H1 (cell line): ENCODE results near the gene OSBPL3. TPM values are rescaled to one million over a fixed set of nuclear protein-coding genes. Genes with fewer than 3 reads are reported as not detected.

Experiments
- CTCF ChIA-PET: fragments of 300-600 bp; sonication (Branson Sonifier 250); formaldehyde crosslinking; loops from one replicate; lab custom pipeline; 2021; ENCODE audit not compliant: partially characterized antibody; lab: Charles Lee
- POLR2A ChIA-PET: fragments of 300-600 bp; sonication (Branson Sonifier 250); formaldehyde crosslinking; loops from one replicate; lab custom pipeline; 2021; ENCODE audit warnings: inconsistent platforms; ENCODE audit not compliant: partially characterized antibody; lab: Charles Lee
- DNase-seq, 2 experiments: peaks; one replicate each; pipeline versions ENCODE4 v3.0.0 to v3.0.0-alpha.2; 2010 to 2022; ENCODE audit warnings: low spot score in 2 of 2, low read depth in 1 of 2, mixed read lengths in 1 of 2
- FAIRE-seq: peaks from 2 replicates; lab custom pipeline; 2011; peaks lifted over from hg19 to GRCh38; lab: Jason Lieb, UNC
- H2AFZ ChIP-seq: 2 replicates; pipeline ENCODE4 v1.8.1; 2012; ENCODE audit warnings: low read length, inconsistent platforms
- H2AK5ac ChIP-seq: 2 replicates; pipeline ENCODE4 v1.6.1; 2013; ENCODE audit warnings: low read depth, low read length
- H2BK120ac ChIP-seq: replicated peaks from 2 replicates; pipeline ENCODE3; 2013; ENCODE audit warnings: low read depth, low read length, inconsistent platforms
- H2BK12ac ChIP-seq: 2 replicates; pipeline ENCODE4 v1.6.1; 2013; ENCODE audit warnings: low read depth, low read length
- H2BK15ac ChIP-seq: 2 replicates; pipeline ENCODE4 v1.6.1; 2013; ENCODE audit warnings: low read length
- H2BK20ac ChIP-seq: 2 replicates; pipeline ENCODE4 v1.6.1; 2013; ENCODE audit warnings: low read length
- H2BK5ac ChIP-seq: 2 replicates; pipeline ENCODE4 v1.6.1; 2013; ENCODE audit warnings: low read depth, low read length
- H3K14ac ChIP-seq: 2 replicates; pipeline ENCODE4 v1.6.1; 2013; ENCODE audit warnings: inconsistent platforms; ENCODE audit not compliant: insufficient read length
- H3K18ac ChIP-seq: 2 replicates; pipeline ENCODE4 v1.6.1; 2013; ENCODE audit warnings: low read length; ENCODE audit errors: extremely low read depth
- H3K23ac ChIP-seq: 2 replicates; pipeline ENCODE4 v1.6.1; 2013; ENCODE audit warnings: inconsistent platforms; ENCODE audit not compliant: insufficient read length
- H3K23me2 ChIP-seq: 2 replicates; pipeline ENCODE4 v1.6.1; 2013; ENCODE audit warnings: low read depth, low read length
- H3K27ac ChIP-seq: 2 replicates; pipeline ENCODE4 v1.6.1; 2011; ENCODE audit warnings: low read depth, low read length, inconsistent platforms
- H3K27me3 ChIP-seq, 4 experiments: replicated peaks in 1 of 4; 1 replicate in 1 of 4; 2 replicates in 3 of 4; pipeline versions ENCODE4 v1.6.1 to v1.8.1; 2011 to 2013; ENCODE audit warnings: low read length in 3 of 4, mild to moderate bottlenecking in 3 of 4, inconsistent platforms in 2 of 4, mixed read lengths in 2 of 4, moderate library complexity in 1 of 4; ENCODE audit not compliant: control insufficient read depth in 3 of 4, insufficient read depth in 3 of 4; ENCODE audit errors: extremely low read depth in 1 of 4
- H3K36me3 ChIP-seq, 4 experiments: 2 replicates each; pipeline versions ENCODE4 v1.6.1 to v1.8.1; 2011 to 2013; ENCODE audit warnings: mild to moderate bottlenecking in 4 of 4, low read length in 3 of 4, moderate library complexity in 2 of 4, control low read depth in 1 of 4, inconsistent platforms in 1 of 4; ENCODE audit not compliant: insufficient read depth in 4 of 4, control insufficient read depth in 2 of 4
- H3K4ac ChIP-seq: replicated peaks from 2 replicates; pipeline ENCODE3; 2013; ENCODE audit warnings: low read length, low read depth, mixed read lengths, inconsistent platforms; ENCODE audit not compliant: insufficient read length
- H3K4me1 ChIP-seq, 4 experiments: replicated peaks in 1 of 4; 1 replicate in 1 of 4; 2 replicates in 3 of 4; pipeline versions ENCODE4 v1.6.1 to v1.8.1; 2011 to 2013; ENCODE audit warnings: low read length in 3 of 4, inconsistent platforms in 2 of 4, mixed read lengths in 1 of 4; ENCODE audit not compliant: insufficient read depth in 4 of 4, control insufficient read depth in 3 of 4
- H3K4me2 ChIP-seq, 2 experiments: 2 replicates each; pipeline versions ENCODE4 v1.6.1 to v1.8.1; 2011 to 2013; ENCODE audit warnings: low read depth in 2 of 2, low read length in 2 of 2, control low read depth in 1 of 2, inconsistent platforms in 1 of 2, mild to moderate bottlenecking in 1 of 2; ENCODE audit not compliant: insufficient read depth in 1 of 2
- H3K4me3 ChIP-seq, 4 experiments: fragments of 200-600, 300-600 bp in 1 of 4; sonication (generic), shearing (Covaris generic), sonication (Bioruptor Twin) in 1 of 4; 2 replicates each; pipeline versions ENCODE4 v1.5.1 to v1.8.1; 2011 to 2016; ENCODE audit warnings: low read length in 4 of 4, low read depth in 3 of 4, control low read depth in 2 of 4, inconsistent platforms in 2 of 4, mild to moderate bottlenecking in 2 of 4, mixed read lengths in 1 of 4, moderate library complexity in 1 of 4; ENCODE audit not compliant: insufficient read depth in 2 of 4; ENCODE audit errors: extremely low read depth in 1 of 4
- H3K56ac ChIP-seq: replicated peaks from 2 replicates; pipeline ENCODE3; 2013; ENCODE audit warnings: low read depth, mild to moderate bottlenecking, mixed read lengths, low read length, inconsistent platforms; ENCODE audit not compliant: insufficient read length
- H3K79me1 ChIP-seq: 2 replicates; pipeline ENCODE4 v1.6.1; 2013; ENCODE audit warnings: low read depth, low read length, control low read depth
- H3K79me2 ChIP-seq, 2 experiments: 2 replicates each; pipeline versions ENCODE4 v1.6.1 to v1.8.1; 2012 to 2013; ENCODE audit warnings: low read length in 2 of 2, mild to moderate bottlenecking in 2 of 2, inconsistent platforms in 1 of 2; ENCODE audit not compliant: insufficient read depth in 2 of 2, control insufficient read depth in 1 of 2
- H3K9ac ChIP-seq, 4 experiments: replicated peaks in 1 of 4; 1 replicate in 1 of 4; 2 replicates in 3 of 4; pipeline versions ENCODE4 v1.6.1 to v1.8.1; 2011 to 2013; ENCODE audit warnings: low read depth in 3 of 4, low read length in 3 of 4, control low read depth in 2 of 4, mild to moderate bottlenecking in 2 of 4, moderate library complexity in 2 of 4, inconsistent platforms in 1 of 4; ENCODE audit errors: extremely low read depth in 1 of 4
- H3K9me3 ChIP-seq, 2 experiments: 2 replicates each; pipeline versions ENCODE4 v1.6.1 to v1.8.1; 2012 to 2013; ENCODE audit warnings: mild to moderate bottlenecking in 2 of 2, moderate library complexity in 2 of 2, control low read depth in 1 of 2, inconsistent platforms in 1 of 2, low read depth in 1 of 2, low read length in 1 of 2, mixed read lengths in 1 of 2; ENCODE audit not compliant: insufficient read depth in 2 of 2
- H4K20me1 ChIP-seq, 2 experiments: replicated peaks in 1 of 2; 2 replicates each; pipeline versions ENCODE3 to v1.8.1; 2011 to 2013; ENCODE audit warnings: inconsistent platforms in 2 of 2, low read length in 2 of 2, mild to moderate bottlenecking in 1 of 2; ENCODE audit not compliant: insufficient read depth in 2 of 2, control insufficient read depth in 1 of 2
- H4K5ac ChIP-seq: 2 replicates; pipeline ENCODE4 v1.6.1; 2013; ENCODE audit warnings: low read length, low read depth, mixed read lengths, inconsistent platforms; ENCODE audit not compliant: insufficient read length
- H4K8ac ChIP-seq: 2 replicates; pipeline ENCODE4 v1.8.0; 2013; ENCODE audit warnings: mild to moderate bottlenecking, moderate library complexity, low read length, inconsistent platforms; ENCODE audit not compliant: insufficient read depth; ENCODE audit errors: extremely low read depth
- H4K91ac ChIP-seq: replicated peaks from 2 replicates; pipeline ENCODE3; 2013; ENCODE audit warnings: low read length, mixed read lengths, inconsistent platforms; ENCODE audit not compliant: insufficient read length
- CBX8 ChIP-seq: fragments of 300-800, 300-1000 bp; sonication (generic); IDR thresholded peaks from 2 replicates; pipeline ENCODE4 v1.7.1; 2016; ENCODE audit warnings: low read depth, low read length, borderline replicate concordance
- CREB1 ChIP-seq: IDR thresholded peaks from 2 replicates; pipeline ENCODE4 v1.6.1; 2012; ENCODE audit warnings: inconsistent platforms
- EP300 ChIP-seq, 2 experiments: IDR thresholded peaks; 1 replicate in 1 of 2; 2 replicates in 1 of 2; pipeline ENCODE4 v1.6.1; 2011 to 2012; ENCODE audit warnings: low read depth in 2 of 2, low read length in 2 of 2, mild to moderate bottlenecking in 2 of 2, borderline replicate concordance in 1 of 2, inconsistent platforms in 1 of 2, moderate library complexity in 1 of 2
- HDAC2 ChIP-seq, 2 experiments: fragments of 300-600 bp in 1 of 2; sonication (generic) in 1 of 2; IDR thresholded peaks; 2 replicates each; pipeline ENCODE4 v1.6.1; 2011 to 2012; ENCODE audit warnings: low read depth in 2 of 2, low read length in 2 of 2, mild to moderate bottlenecking in 2 of 2, moderate library complexity in 2 of 2, borderline replicate concordance in 1 of 2, inconsistent platforms in 1 of 2
- JUND ChIP-seq: IDR thresholded peaks from 2 replicates; pipeline ENCODE4 v1.6.1; 2011; ENCODE audit warnings: mild to moderate bottlenecking, improper control_type of control experiment, low read length
- KDM4A ChIP-seq: IDR thresholded peaks from one replicate; pipeline ENCODE4 v1.7.1; 2012; ENCODE audit warnings: low read depth, mild to moderate bottlenecking, moderate library complexity, low read length, inconsistent platforms; ENCODE audit not compliant: severe bottlenecking
- PHF8 ChIP-seq: fragments of 200-600 bp; sonication (generic); conservative IDR thresholded peaks from 2 replicates; pipeline ENCODE4 v1.7.1; 2012; ENCODE audit warnings: low read depth, mild to moderate bottlenecking, inconsistent platforms, low read length, moderate library complexity
- RFX5 ChIP-seq: IDR thresholded peaks from 2 replicates; pipeline ENCODE4 v1.6.1; 2011; ENCODE audit warnings: low read depth, low read length, improper control_type of control experiment, borderline replicate concordance
- SIX5 ChIP-seq: IDR thresholded peaks from 2 replicates; pipeline ENCODE4 v1.6.1; 2011; ENCODE audit warnings: mild to moderate bottlenecking, low read depth, low read length
- SRF ChIP-seq: IDR thresholded peaks from 2 replicates; pipeline ENCODE4 v1.6.1; 2011; ENCODE audit warnings: mild to moderate bottlenecking, low read depth, low read length, moderate library complexity
- TCF12 ChIP-seq: IDR thresholded peaks from 2 replicates; pipeline ENCODE4 v1.6.1; 2011; ENCODE audit warnings: low read depth, mild to moderate bottlenecking, low read length
- WGBS, 2 experiments: shearing (Covaris generic) in 1 of 2; methylation state at CpG; one replicate each; pipeline versions ENCODE4 v1.1.6 to v1.1.7; 2013 to 2015; ENCODE audit warnings: low lambda C conversion rate in 2 of 2, mixed read lengths in 2 of 2, inconsistent platforms in 1 of 2, low coverage in 1 of 2, missing lambda C conversion rate in 1 of 2; ENCODE audit not compliant: insufficient replicate concordance in 2 of 2, insufficient coverage in 1 of 2, insufficient read length in 1 of 2; ENCODE audit errors: extremely low coverage in 1 of 2, missing lambda C conversion rate in 1 of 2; 5-methylcytosine and 5-hydroxymethylcytosine counted together
- polyA plus RNA-seq, 7 experiments: library from polyadenylated mRNA; depleted of rRNA in 3 of 7; stranded (reverse) in 5 of 7; unstranded in 2 of 7; fragments of >200 nt in 5 of 7; fragments of 200-250 nt in 2 of 7; gene quantifications; 1 replicate in 5 of 7; 2 replicates in 1 of 7; 4 replicates in 1 of 7; pipeline versions ENCODE4 v1.2.1 to v1.2.3, GENCODE V29; 2011 to 2013; ENCODE audit warnings: missing spikeins in 2 of 7, mixed read lengths in 2 of 7
- total RNA-seq: library from RNA; stranded (reverse); fragmentation: NEBNext Ultra II Directional; extraction: Animal tissue kit (Norgen Biotek cat#: 25700); gene quantifications from 2 replicates; pipeline ENCODE4 v1.2.1, GENCODE V29; 2021
- TF ChIP-seq, protein P1 (sequence below): IDR thresholded peaks from 2 replicates; pipeline ENCODE4 v1.6.1; 2011; ENCODE audit warnings: low read length, improper control_type of control experiment

Gene OSBPL3
- total and polyA plus RNA-seq, 2 of the 8 experiments (the other 6 are each of a cell fraction or from before 2014, with no cell fraction given): 2.8 to 13.9 TPM

- TF ChIP-seq TCF12 (no peak), KDM4A (no peak), CBX8 (no peak), SRF (no peak), EP300 (IDR thresholded peaks at IDR 0.05; ENCODE audit: borderline replicate concordance in 1 of 2, low read depth in 2 of 2, low read length in 2 of 2) (no peak), CREB1 (no peak), SIX5 (no peak), JUND (no peak), RFX5 (no peak), HDAC2 (IDR thresholded peaks at IDR 0.05; ENCODE audit: borderline replicate concordance in 1 of 2, low read depth in 2 of 2, low read length in 2 of 2) (no peak), PHF8 (no peak)
- TF ChIP-seq, protein P1, sequence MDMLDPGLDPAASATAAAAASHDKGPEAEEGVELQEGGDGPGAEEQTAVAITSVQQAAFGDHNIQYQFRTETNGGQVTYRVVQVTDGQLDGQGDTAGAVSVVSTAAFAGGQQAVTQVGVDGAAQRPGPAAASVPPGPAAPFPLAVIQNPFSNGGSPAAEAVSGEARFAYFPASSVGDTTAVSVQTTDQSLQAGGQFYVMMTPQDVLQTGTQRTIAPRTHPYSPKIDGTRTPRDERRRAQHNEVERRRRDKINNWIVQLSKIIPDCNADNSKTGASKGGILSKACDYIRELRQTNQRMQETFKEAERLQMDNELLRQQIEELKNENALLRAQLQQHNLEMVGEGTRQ: no peak
- 89% methylated on average over 1 of the region's 1 CpG; no CpG with 5 or more reads in 1 of the 2 experiments for WGBS, 2 experiments
- Histone ChIP-seq H3K4me2 (no peak overlapping the region), H2BK15ac (no peak overlapping the region), H4K20me1 (no peaks in the 10 kb centered on the region), H2AFZ (no peak overlapping the region), H3K18ac (no peak overlapping the region), H2BK12ac (no peak overlapping the region), H3K9ac (no peak overlapping the region), H3K23me2 (no peaks in the 10 kb centered on the region; the same call in 1 of the 2 replicates), H3K27me3 (no peaks in the 10 kb centered on the region), H4K5ac (no peak overlapping the region), H3K56ac (no peak overlapping the region), H3K23ac (no peak overlapping the region), H2BK5ac (no peak overlapping the region), H4K91ac (no peak overlapping the region), H3K4ac (no peak overlapping the region), H4K8ac (no peak overlapping the region), H2BK120ac (no peak overlapping the region), H3K27ac (no peak overlapping the region), H2BK20ac (no peak overlapping the region), H2AK5ac (no peak overlapping the region), H3K4me1 (peaks cover 0 to 6% (median 2%) of the 10 kb centered on the region in 4 experiments; a peak in 2 of 7 replicates), H3K9me3 (no peaks in the 10 kb centered on the region), H3K79me2 (0 out of 4 replicates have a peak, but pooled peaks cover 0 to 3% of the 10 kb centered on the region in 2 experiments), H3K14ac (no peak overlapping the region), H3K79me1 (peaks cover 2% of the 10 kb centered on the region; the same call in 1 of the 2 replicates), H3K4me3 (no peak overlapping the region), H3K36me3 (no peaks in the 10 kb centered on the region)
- ChIA-PET POLR2A (interaction anchor here (1.3 kb wide), 1 partner anchor 15 kb away, joined by 3 read pairs; no protein-coding TSS in a partner anchor), CTCF (interaction anchor here (0.6 to 1.0 kb wide), 2 partner anchors 9 to 308 kb away, joined by 3 read pairs; no protein-coding TSS in a partner anchor)
- no peak for FAIRE-seq
- no peak for DNase-seq
Observed at GRCh38 chr7:24939416-24939815, 40.6 kb downstream of the OSBPL3 start.
